ENCODE data around the gene C15orf39.
"Not testable (repeated sequence)": the region's sequence is repeated elsewhere in the genome, so short reads cannot be mapped to it uniquely, and the experiment has no call there.

C15orf39 gene

DNA sequence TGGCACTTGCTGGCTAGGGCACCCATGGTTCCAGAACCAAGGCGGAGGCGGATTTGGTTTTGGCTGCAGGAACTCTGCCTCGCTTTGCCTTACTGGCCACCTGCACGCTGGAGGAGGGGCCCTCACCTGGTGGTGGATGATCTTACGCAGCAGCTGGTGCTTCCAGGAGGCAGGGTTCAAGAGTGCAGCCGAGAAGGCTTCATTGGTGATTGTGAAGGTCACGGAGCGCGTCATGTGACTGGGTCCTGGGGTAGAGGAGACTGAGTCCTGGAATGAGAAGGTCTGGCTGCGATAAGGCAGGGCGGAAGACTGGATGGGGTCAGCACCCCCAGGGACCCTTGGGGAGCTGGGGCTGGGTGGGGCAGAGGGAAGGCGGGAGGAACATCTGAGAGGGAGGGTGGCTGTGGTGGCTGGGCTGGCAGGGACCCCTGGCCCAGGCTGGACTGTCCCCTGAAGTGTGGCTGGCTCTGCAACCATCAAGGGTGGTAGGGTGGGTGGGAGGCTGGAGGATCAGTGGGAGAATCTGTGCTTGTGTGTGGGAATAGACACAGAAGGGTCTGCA is 30.7 kb downstream of the C15orf39 start:
- no peak for DNase-seq (ENCODE audit: low spot score)

DNA sequence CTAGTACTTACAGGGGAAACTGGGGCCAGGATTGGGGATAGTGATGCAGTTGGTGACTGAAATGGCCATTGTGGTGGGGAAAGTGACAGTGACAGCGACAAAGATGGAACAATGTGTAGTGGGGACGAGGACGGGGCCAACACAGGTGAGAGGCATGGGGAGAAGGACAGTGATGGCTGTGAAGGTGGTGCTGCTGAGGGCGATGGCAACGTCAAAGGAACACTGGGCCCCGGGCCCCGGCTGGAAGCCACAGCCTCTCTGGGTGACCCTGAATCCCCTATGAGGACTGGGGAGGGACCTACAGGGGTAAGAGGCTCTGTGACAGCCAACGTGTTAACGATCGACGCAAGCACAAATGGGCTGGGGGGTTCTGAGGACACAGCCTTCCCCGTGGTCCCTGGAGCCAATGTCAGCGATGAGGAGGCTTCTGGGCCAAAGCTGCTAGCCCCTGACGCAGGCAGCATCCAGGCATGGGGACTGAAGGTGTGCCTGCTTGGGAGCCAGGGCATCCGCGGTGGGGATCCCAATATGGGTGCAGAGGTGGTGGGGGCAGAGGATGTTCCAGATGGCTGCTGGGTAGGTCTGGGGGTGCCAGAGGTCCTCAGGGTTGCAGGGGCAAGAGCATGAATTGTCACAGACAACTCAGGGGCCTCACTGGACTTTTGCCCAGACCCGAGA is 31.3 kb downstream of the C15orf39 start:
- no peak for DNase-seq (ENCODE audit: low spot score)

DNA sequence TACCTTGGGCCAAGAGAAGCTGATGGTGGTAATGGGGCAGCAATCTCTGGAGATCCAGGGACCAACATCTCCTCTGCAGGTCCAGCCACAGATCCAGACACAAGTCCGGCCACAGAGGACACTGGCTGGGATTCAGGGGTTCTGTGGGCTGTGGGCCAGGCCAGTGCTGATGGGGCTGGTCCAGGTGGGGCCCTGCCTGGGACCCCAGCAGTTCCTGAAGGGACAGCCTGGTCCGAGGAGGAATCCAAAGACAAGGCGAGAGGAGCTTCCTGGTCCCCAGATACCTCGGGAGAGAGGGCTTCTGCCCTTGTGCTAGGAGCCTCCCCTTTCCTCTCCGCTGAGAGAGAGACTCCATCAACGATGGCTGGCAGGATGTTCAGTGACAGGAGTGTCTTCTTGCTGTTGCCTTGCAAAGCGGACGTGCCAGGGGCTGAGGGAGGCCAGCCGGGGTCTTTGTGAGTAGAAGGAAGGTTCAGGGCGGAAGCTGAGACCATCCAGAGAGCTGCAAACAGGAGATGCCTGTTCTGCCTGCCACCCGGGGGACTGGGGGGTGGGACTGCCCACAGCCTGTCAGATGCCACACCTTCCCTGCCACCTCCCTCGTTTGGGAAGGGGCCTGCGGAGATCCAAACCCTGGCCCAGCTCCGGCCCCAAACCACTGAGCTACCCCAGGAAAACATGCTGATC is 32.0 kb downstream of the C15orf39 start:
- DNase-seq (ENCODE audit: low spot score): no peak

DNA sequence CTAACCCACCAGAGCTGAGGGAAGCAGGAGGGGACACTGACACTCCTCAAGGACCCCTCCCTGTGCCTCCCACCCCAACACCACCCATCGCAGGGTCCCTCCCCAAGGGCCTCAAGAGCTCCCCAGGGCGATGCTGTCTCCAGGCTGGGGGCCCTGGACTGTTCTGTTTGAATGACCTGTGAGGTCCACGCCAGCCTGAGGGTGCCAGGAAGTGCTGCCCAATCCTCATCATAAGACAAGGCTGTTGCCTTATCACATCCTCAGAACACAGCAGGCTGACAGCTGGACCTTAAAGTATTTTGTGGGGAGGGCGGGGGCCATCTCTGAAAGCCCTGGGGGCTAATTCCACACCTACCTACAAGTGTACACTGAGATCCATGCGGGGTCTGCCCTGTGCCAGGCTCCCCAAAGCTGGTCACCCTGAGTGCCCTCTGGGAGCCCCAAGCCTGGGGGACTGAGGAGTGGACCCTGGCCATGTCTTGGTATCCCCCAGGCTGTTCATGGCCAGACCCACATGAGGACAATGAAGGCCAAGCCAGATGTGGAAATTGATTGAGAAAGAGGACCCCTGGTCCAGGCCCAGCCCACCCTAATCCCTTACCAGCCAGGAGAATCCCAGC is 32.6 kb downstream of the C15orf39 start:
- no peak for DNase-seq (ENCODE audit: low spot score)

DNA sequence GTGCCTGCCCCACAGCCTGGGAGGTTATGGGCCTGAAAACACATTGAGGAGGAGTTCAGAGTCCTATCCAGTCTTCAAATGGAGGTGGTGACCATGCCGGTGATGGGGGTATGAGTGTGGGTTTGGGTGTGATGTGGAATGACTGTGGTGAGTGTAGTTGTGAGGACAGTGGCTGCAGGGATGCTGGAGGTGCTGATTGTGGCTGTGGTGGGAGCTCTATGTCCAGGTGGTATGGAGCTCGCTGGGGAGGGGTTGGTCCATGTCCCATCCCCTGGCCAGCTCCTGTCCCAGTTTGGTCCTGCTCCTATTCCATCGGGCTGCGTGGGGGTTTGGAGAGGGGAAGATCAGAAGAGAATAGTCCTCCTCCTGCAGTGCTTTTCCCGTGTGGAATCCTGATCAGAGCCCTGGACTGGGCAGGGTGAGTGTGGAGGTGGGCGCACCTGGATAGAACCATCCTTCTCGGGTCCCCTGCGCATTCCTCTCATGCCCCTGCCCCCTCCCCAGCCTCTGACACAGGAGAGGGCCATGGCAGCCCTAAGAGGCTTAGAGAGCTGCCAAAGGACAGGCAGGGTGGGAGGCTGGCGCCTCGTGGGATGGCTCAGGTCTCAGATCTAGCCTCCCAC is 33.5 kb downstream of the C15orf39 start:
- no peak for DNase-seq (ENCODE audit: low spot score)

DNA sequence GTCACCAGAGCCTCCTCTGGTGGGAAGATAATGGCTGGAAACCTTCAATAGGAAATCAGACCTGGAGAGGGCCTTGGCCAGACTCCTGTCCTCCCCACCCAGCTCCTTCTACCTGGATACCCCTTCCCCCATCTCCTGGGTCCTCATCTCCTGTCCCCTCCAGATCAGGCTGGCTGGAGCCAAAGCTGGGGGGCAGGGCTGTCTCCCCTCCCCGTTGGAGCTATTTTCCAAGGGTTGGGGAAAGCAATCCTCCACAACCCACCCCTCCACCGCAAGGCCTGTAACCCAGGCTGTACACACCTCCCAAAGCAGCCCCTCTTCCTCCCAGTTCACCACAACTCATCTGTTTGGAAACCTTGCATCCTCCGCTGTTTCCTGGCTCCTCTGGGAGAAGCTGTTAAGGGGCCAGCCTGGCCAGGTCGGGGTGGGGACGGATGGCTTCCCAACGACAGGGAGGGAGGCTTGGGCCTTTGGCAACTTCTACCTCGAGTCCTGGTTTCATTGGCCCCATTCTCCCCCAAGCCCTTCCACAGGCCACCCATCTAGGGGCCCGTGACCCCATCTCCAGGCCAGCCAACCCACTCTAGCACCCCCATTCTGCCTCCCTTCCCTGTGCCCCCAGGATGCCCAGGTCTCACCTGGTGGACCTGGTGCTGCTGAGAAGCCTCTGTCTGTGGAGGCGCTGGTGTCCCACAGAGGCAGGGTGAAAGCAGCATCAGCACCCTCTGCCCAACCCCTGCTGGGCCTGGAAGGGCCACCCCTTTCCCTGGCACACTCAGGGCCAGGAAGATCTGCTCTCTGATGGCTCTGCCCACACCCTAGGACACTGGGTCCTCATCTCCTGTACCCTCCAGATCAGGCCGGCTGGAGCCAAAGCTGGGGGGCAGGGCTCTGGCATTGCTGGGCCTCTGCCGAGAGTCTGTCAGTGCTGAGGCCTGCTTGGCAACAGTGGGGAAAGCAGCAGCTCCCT is 34.4 kb downstream of the C15orf39 start:
- no peak for DNase-seq (ENCODE audit: low spot score)

DNA sequence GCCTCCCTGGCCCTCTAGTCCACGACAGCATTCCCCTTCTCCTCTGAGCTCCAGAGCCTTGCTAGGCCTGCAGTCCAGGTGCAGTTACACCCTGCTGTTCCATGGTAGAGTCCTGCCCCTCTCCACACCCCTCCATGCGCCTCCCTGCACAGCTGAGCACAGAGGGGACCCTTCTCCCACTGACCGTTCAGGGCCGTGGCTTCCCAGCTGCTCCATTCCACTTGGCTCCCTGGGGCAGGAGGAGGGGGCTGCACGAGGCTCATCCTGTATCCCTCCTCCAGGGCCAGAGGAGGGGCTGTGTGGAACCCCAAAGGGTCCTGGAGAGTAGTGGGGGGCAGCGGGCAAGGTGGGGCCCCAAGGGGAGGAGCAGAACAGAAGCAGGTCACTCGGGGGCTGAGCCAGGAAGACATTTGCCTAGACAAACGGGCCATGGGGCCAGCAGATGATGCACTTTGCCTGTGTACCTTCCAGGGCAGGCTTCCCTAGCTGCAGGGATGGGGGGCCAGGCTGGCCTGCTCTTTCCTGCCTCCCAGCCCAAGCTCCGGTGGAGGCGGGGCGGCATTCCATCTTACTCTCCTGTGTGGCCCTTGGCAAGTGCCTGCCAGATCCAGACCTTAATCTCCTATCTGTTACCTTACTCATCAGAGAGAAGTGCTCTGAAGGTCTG is 35.8 kb downstream of the C15orf39 start:
- no peak for DNase-seq (ENCODE audit: low spot score)

DNA sequence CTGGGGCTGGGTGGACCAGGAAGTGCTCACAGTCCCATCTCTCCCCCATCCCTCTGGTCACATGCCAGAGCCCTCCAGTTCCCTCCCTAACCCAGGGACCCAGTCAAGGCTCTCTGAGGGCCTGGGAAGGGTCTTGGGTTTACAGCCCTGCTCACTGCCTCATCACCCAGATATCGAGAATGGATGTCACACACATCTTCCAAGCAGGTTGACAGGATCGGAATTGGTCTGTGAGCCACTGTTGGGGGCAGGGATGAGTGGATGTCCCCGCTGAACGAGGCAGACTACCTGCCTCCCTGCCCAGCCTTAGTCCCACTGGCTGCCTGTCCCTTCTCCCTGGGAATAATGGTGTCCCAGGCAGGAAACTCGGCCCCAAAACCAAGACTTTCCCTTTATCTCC is 36.5 kb downstream of the C15orf39 start:
- no peak for DNase-seq (ENCODE audit: low spot score)

DNA sequence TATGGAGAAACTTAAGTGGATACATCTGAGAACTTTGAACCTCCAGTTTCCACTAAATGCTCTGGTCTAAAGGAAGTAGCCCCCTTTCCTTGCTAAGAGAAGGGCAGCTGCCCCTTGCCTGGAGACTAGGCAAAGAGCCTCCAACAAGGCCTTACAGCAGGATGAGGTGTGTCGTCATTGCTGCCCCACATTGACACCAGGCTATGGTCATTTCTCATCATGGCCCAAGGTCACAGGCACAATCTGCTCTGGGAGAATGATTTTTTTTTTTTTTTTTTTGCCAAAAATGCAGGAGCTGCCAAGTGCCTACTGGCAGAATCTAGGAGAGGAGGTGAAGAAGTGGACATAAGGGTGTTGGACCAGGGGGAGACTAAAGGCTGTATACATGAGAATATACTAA is 44.1 kb downstream of the C15orf39 start:
- not testable (repeated sequence) for DNase-seq (ENCODE audit: low spot score)

DNA sequence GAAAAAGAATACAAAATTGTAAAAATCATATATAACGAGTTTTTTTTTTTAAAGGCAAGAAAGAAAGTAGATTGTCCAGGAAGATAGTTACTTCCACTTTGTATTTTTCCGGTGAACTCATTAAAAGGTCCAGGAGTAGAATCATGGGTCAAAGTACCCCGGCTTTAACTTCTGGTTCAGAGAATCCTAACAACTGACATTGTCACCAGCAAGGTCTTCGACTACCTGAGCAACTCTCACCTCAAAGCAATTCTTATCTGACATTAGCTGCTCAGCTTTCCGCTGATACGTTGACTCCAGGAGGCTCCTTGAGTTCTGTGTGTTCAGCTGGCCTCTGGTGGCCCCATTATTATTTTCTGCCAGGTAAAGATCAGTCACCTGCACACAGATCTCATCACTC is 47.3 kb downstream of the C15orf39 start:
- not testable (repeated sequence) for DNase-seq (ENCODE audit: low spot score)

DNA sequence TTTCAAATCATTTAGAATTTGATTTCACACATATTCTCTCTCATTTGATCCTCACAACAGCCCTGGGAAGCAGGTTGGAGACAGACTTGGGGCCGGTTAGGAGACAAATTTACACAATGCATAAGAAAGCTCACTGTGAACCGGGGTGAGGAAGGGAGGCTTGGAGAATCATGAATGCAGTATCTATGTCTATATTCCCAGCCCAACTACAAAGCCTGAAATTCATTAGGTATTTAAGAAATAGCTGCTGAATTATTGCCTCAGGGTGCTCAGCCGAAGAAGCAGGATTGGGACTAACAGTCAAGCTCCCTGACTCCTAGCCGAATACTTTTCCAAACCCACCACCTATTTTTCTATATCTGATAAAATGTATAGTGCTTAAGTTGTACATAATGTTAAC is 48.0 kb downstream of the C15orf39 start:
- DNase-seq (ENCODE audit: low spot score): no peak

DNA sequence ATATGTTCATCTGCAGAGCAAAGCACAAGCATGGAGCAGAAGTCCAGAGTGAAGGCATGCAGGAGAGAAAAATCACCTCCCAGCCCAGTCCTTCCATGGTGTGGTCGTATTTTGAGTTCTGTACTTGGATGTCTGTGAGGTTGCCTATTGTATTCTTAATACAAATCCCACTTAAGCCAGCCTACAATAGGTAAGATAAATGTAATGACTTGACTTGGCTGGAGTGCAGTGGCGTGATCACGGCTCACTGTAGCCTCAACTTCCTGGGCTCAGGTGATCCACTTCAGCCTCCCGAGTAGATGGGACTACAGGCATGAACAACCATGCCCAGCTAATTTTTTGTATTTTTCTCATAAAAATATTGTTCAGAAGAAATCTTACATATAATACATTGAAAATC is 49.7 kb downstream of the C15orf39 start:
- not testable (repeated sequence) for DNase-seq (ENCODE audit: low spot score)

DNA sequence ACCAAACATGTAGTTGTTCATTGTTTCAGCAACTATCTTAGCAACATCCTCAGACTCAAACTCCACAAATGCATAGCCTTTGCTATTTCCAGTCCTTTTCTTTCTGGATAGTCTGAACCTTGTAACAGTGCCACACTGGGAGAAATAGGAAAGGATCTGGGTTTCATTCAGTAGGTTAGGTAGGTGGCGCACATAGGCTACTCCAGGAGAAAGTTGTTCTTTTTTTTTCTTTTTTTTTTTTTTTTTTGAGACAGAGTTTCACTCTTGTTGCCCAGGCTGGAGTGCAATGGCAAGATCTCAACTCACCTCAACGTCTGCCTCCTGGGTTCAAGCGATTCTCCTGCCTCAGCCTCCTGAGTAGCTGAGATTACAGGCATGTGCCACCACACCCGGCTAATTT is 50.6 kb downstream of the C15orf39 start:
- not testable (repeated sequence) for DNase-seq (ENCODE audit: low spot score)

DNA sequence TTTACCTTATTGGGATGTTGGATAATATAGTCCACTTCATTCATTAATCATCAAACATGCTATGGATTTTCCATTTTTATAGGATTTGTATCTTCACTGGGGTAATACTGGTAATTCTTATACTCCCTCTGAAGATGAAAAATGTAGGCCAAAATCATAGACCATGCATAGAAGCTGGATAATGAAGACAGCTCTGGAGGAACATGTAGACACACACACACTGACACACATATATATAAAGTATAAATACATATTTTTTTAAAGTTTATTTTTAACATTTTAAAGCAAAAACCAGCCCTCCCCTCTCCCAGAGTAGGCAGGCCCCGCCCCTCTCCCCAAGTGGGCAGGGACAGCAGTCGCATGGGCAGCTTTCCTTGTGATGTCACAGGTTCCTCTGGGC is 56.4 kb downstream of the C15orf39 start, which contains the start of gene GOLGA6C:
Gene GOLGA6C (plus strand): TSS at position 301 of the 400 bp plus-strand sequence. CDS start 265 bp downstream, outside the sequence.
- DNase-seq (ENCODE audit: low spot score): not testable (repeated sequence)

DNA sequence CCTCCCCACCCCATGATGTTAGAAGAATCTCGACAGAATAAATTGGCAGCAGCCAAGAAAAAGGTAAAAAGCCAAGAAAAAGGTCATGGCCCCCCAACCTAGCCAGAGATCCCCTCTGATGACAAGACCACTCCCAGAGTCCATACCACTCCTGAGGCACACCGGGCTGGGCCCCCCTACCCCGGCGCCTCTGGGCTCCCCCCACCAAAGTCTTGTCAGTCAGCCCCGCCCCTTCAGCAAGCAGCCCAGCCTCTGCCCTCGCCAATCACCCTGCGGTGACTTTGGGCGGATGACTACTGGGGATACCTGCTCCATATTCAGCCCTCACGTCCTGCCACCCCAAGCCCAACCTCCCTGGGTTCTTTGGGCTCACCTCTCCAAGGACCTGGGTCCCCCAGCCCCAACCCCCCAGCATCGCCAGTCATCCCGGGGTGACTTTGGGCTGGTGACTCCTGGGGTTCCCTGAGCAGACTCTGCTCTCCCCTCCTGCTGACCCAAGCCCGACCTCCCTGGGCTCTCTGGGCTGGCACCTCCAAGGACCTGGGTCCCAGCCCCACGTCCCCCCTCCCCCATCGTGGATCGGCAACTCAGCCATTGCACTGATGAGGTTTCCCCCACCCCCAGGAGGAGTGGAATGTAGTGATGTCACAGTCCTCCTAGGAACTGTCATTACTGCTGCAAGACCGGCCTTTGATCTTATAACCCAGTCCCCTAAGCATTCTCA is 57.1 kb downstream of the C15orf39 start:
- not testable (repeated sequence) for DNase-seq (ENCODE audit: low spot score)

DNA sequence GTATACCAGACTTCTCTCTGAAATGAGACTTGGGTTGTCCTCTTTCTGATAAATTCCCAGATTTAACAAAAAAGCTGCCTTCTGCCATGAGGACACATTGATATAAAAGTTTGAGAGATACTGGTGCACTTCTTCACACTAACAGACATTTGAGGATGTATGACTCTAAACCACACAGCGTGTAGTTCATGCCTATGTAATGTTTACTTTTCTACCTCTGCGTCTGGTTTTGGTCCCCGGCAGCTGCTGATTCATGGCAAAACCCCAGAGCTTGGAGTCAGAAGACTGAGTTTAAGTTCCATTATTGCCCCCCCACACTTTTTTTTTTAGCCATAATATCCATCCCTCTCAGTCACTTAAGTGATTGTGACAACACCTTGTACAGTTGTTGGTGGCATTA is 58.2 kb downstream of the C15orf39 start:
- DNase-seq (ENCODE audit: low spot score): not testable (repeated sequence)

Measured in hepatic stellate cell (primary cell).